K562 (cell line): Measurements from ENCODE around the gene KCNH2. TPM values are rescaled to one million over a fixed set of nuclear protein-coding genes. Genes with fewer than 3 reads are reported as not detected.
A peak's percentile ranks its signal among the peaks of the same experiment; 100 is the strongest.

ENCODE experiments used
- CREB1 ChIP-seq, 2 experiments: sonication (generic) in 1 of 2; formaldehyde crosslinking in 1 of 2; IDR thresholded peaks; 2 replicates each; pipeline versions ENCODE4 v1.6.1 to v1.8.0; 2012 to 2022; ENCODE audit warnings: inconsistent platforms in 1 of 2, mild to moderate bottlenecking in 1 of 2, missing genetic modification reagents in 1 of 2, moderate library complexity in 1 of 2
- CTBP1 ChIP-seq: fragments of 450-650 bp; IDR thresholded peaks from 2 replicates; pipeline ENCODE4 v1.6.1; 2016; ENCODE audit warnings: borderline replicate concordance
- DDX20 ChIP-seq: fragments of 450-650 bp; IDR thresholded peaks from 2 replicates; pipeline ENCODE4 v1.6.1; 2016; ENCODE audit warnings: missing genetic modification characterization, low read depth, mild to moderate bottlenecking, missing compliant biosample characterization, moderate library complexity
- HDAC6 ChIP-seq: IDR thresholded peaks from 2 replicates; pipeline ENCODE4 v1.6.1; 2012; ENCODE audit warnings: low read depth, mild to moderate bottlenecking, control low read depth, inconsistent platforms, low read length, moderate library complexity
- SREBF2 ChIP-seq: sonication (generic); formaldehyde crosslinking; IDR thresholded peaks from 2 replicates; pipeline ENCODE4 v1.4.0; 2020; ENCODE audit warnings: mild to moderate bottlenecking, missing genetic modification reagents
- ZEB2 ChIP-seq: fragments of 450-650 bp; IDR thresholded peaks from 2 replicates; pipeline ENCODE4 v1.6.1; 2016
- ZFP1 ChIP-seq: fragments of 450-650 bp; formaldehyde crosslinking; IDR thresholded peaks from 2 replicates; pipeline ENCODE4 v1.4.0; 2020; ENCODE audit warnings: mild to moderate bottlenecking, mixed read lengths
- ZNF217 ChIP-seq: sonication (generic); formaldehyde crosslinking; IDR thresholded peaks from 2 replicates; pipeline ENCODE4 v1.8.0; 2022; ENCODE audit warnings: mild to moderate bottlenecking, missing genetic modification reagents
- ZNF3 ChIP-seq: fragments of 250-450 bp; sonication (Bioruptor Pico); IDR thresholded peaks from 2 replicates; pipeline ENCODE4 v1.5.0; 2021; ENCODE audit warnings: mild to moderate bottlenecking, moderate library complexity
- polyA plus RNA-seq, 8 experiments: library from polyadenylated mRNA; depleted of rRNA in 4 of 8; stranded (reverse) in 5 of 8; unstranded in 3 of 8; fragments of >200 nt; fragmentation: Nextera tagmentation in 2 of 8; fragmentation: Illumina TruSeq in 1 of 8; extraction: Ambion mirVana in 2 of 8; extraction: Trizol in 1 of 8; gene quantifications; 2 replicates each; pipeline versions ENCODE4 v1.2.1 to v1.2.3, GENCODE V29; 2011 to 2014; ENCODE audit warnings: inconsistent platforms in 1 of 8, missing spikeins in 1 of 8
- total RNA-seq, 7 experiments: library from RNA; depleted of rRNA in 6 of 7; stranded (reverse); fragments of >200 nt in 6 of 7; fragmentation: Illumina TruSeq in 2 of 7; extraction: Trizol in 2 of 7; gene quantifications; 2 replicates each; pipeline versions ENCODE4 v1.2.1 to v1.2.3, GENCODE V29; 2011 to 2021; ENCODE audit warnings: low replicate concordance in 1 of 7
- TF ChIP-seq, protein P1 (sequence below): fragments of 150-350 bp; conservative IDR thresholded peaks from 2 replicates; pipeline ENCODE4 v1.6.1; 2014; ENCODE audit warnings: low read length
- TF ChIP-seq, protein P2 (sequence below), 2 experiments: fragments of 450-650 bp; conservative IDR thresholded peaks; 2 replicates each; pipeline ENCODE4 v1.6.1; 2017; ENCODE audit warnings: mild to moderate bottlenecking in 2 of 2, moderate library complexity in 2 of 2
- TF ChIP-seq, protein P3 (sequence below): fragments of 450-650 bp; IDR thresholded peaks from 2 replicates; pipeline ENCODE4 v1.6.1; 2016; ENCODE audit warnings: missing biosample characterization, missing genetic modification characterization
- TF ChIP-seq, protein P4 (sequence below): fragments of 250-450 bp; sonication (Bioruptor Pico); IDR thresholded peaks from 2 replicates; pipeline ENCODE4 v1.8.0; 2021; ENCODE audit warnings: mild to moderate bottlenecking, moderate library complexity
- TF ChIP-seq, protein P5 (sequence below): sonication (generic); formaldehyde crosslinking; IDR thresholded peaks from 2 replicates; pipeline ENCODE4 v1.8.1; 2023; ENCODE audit warnings: mild to moderate bottlenecking, missing genetic modification reagents

KCNH2 gene
- total and polyA plus RNA-seq, 9 of the 15 experiments (the other 6 are each of a cell fraction or from before 2014, with no cell fraction given) = 18.1 to 368 (median 218) TPM

DNA sequence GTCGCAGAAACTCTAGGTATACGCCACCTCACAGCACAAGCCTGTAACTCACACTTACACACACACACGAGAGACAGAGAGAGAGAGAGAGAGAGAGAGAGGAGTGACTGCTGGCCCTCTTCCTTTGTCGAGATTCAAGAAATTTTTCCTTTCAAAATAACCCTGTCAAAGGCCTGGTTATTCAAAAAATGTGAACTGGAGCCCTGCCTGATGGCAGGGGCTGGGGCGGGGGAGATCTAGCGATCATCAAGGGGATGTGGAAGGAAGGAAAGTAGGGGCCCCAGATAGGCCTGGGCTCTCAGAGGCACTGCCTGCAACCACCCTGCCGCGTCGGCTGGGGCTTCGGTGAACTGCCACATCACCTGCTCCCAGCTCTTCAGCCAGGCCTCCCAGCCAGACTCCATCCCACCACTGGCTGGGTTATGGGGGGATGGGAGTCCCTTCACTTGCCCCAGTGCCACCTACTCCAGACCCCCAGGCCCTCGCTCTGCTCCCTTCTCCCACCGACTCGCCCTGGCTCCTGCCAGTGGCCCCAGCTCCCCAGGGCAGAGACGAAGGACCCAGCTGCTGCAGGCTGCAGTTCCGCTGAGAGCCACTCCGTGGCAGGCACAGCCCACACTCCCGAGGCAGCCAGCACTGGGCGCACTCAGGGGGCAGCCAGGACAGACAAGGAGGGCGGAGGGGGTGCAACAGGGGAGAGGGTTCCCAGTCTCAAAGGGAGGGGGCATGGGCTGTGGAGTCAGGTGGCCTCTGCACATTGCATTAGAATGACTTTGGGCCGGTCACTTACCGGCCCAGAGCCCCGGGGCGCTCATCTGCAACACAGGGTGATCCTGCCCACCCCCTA, 15.3 kb downstream of the KCNH2 start (continued):
- TF ChIP-seq, protein P1, sequence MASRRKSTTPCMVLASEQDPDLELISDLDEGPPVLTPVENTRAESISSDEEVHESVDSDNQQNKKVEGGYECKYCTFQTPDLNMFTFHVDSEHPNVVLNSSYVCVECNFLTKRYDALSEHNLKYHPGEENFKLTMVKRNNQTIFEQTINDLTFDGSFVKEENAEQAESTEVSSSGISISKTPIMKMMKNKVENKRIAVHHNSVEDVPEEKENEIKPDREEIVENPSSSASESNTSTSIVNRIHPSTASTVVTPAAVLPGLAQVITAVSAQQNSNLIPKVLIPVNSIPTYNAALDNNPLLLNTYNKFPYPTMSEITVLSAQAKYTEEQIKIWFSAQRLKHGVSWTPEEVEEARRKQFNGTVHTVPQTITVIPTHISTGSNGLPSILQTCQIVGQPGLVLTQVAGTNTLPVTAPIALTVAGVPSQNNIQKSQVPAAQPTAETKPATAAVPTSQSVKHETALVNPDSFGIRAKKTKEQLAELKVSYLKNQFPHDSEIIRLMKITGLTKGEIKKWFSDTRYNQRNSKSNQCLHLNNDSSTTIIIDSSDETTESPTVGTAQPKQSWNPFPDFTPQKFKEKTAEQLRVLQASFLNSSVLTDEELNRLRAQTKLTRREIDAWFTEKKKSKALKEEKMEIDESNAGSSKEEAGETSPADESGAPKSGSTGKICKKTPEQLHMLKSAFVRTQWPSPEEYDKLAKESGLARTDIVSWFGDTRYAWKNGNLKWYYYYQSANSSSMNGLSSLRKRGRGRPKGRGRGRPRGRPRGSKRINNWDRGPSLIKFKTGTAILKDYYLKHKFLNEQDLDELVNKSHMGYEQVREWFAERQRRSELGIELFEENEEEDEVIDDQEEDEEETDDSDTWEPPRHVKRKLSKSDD = peak; percentile 49; the same call in 1 of the 2 replicates
- TF ChIP-seq CREB1 (IDR thresholded peaks at IDR 0.05) (no peak), CREB1 (CRISPR knock-in tag; IDR thresholded peaks at IDR 0.05) (no peak; the same call in 1 of the 2 replicates), ZEB2 (no peak; the same call in 1 of the 2 replicates), ZFP1 (0 out of 2 replicates have a peak, but pooled peaks have one; percentile 6), CTBP1 (peak; percentile 74; the same call in 1 of the 2 replicates), SREBF2 (no peak), HDAC6 (no peak), ZNF217 (no peak), DDX20 (no peak), ZNF3 (CRISPR knock-in tag) (no peak)
- TF ChIP-seq, protein P2, sequence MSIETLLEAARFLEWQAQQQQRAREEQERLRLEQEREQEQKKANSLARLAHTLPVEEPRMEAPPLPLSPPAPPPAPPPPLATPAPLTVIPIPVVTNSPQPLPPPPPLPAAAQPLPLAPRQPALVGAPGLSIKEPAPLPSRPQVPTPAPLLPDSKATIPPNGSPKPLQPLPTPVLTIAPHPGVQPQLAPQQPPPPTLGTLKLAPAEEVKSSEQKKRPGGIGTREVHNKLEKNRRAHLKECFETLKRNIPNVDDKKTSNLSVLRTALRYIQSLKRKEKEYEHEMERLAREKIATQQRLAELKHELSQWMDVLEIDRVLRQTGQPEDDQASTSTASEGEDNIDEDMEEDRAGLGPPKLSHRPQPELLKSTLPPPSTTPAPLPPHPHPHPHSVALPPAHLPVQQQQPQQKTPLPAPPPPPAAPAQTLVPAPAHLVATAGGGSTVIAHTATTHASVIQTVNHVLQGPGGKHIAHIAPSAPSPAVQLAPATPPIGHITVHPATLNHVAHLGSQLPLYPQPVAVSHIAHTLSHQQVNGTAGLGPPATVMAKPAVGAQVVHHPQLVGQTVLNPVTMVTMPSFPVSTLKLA (conservative IDR thresholded peaks at IDR 0.05) = no peak
- TF ChIP-seq, protein P3, sequence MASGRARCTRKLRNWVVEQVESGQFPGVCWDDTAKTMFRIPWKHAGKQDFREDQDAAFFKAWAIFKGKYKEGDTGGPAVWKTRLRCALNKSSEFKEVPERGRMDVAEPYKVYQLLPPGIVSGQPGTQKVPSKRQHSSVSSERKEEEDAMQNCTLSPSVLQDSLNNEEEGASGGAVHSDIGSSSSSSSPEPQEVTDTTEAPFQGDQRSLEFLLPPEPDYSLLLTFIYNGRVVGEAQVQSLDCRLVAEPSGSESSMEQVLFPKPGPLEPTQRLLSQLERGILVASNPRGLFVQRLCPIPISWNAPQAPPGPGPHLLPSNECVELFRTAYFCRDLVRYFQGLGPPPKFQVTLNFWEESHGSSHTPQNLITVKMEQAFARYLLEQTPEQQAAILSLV (tag) = no peak
- TF ChIP-seq, protein P4, sequence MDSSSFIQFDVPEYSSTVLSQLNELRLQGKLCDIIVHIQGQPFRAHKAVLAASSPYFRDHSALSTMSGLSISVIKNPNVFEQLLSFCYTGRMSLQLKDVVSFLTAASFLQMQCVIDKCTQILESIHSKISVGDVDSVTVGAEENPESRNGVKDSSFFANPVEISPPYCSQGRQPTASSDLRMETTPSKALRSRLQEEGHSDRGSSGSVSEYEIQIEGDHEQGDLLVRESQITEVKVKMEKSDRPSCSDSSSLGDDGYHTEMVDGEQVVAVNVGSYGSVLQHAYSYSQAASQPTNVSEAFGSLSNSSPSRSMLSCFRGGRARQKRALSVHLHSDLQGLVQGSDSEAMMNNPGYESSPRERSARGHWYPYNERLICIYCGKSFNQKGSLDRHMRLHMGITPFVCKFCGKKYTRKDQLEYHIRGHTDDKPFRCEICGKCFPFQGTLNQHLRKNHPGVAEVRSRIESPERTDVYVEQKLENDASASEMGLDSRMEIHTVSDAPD = no peak
- TF ChIP-seq, protein P5, sequence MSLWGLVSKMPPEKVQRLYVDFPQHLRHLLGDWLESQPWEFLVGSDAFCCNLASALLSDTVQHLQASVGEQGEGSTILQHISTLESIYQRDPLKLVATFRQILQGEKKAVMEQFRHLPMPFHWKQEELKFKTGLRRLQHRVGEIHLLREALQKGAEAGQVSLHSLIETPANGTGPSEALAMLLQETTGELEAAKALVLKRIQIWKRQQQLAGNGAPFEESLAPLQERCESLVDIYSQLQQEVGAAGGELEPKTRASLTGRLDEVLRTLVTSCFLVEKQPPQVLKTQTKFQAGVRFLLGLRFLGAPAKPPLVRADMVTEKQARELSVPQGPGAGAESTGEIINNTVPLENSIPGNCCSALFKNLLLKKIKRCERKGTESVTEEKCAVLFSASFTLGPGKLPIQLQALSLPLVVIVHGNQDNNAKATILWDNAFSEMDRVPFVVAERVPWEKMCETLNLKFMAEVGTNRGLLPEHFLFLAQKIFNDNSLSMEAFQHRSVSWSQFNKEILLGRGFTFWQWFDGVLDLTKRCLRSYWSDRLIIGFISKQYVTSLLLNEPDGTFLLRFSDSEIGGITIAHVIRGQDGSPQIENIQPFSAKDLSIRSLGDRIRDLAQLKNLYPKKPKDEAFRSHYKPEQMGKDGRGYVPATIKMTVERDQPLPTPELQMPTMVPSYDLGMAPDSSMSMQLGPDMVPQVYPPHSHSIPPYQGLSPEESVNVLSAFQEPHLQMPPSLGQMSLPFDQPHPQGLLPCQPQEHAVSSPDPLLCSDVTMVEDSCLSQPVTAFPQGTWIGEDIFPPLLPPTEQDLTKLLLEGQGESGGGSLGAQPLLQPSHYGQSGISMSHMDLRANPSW (CRISPR knock-in tag) = no peak
